Measurements from ENCODE around the gene SF3A1. TPM values are rescaled to one million over a fixed set of nuclear protein-coding genes. Genes with fewer than 3 reads are reported as not detected.

The SF3A1 gene
- total and polyA plus RNA-seq, 2 of the 13 experiments (the other 11 are each of a cell fraction or from before 2014, with no cell fraction given) = 10.0 to 22.0 TPM

GRCh38 chr22:30306627-30307011, 50.1 kb downstream of the SF3A1 start (continued):
- no peak for TF ChIP-seq PTBP1 (IDR thresholded peaks at IDR 0.05; ENCODE audit: low read depth, low read length, poor library complexity, severe bottlenecking)

- FAIRE-seq (no peak), ATAC-seq (no peak), DNase-seq (ENCODE audit: low spot score) (no peak)
- intact Hi-C loops (cut with micrococcal nuclease; ENCODE audit: unreplicated experiment) = no loop called here
- Histone ChIP-seq H3K4me2 (ENCODE audit: low read depth, low read length) (no peak overlapping the region), H3K27me3 (ENCODE audit: control insufficient read depth in 1 of 2, insufficient read depth in 2 of 2, low read length in 2 of 2) (no peaks in the 10 kb centered on the region), H4K20me1 (ENCODE audit: insufficient read depth, low read length) (no peaks in the 10 kb centered on the region), H2AFZ (ENCODE audit: low read length) (no peak overlapping the region), H3K4me3 (replicated peaks in 1 of 3; ENCODE audit: insufficient read depth in 1 of 3, low read depth in 2 of 3, low read length in 3 of 3) (no peak overlapping the region), H3K4me1 (ENCODE audit: insufficient read depth, low read length) (peaks cover 5% of the 10 kb centered on the region; the same call in 1 of the 2 replicates), H3K79me2 (ENCODE audit: insufficient read depth, low read length) (no peaks in the 10 kb centered on the region), H3K27ac (ENCODE audit: extremely low read length, insufficient read depth, low read length) (no peak overlapping the region), H3K36me3 (replicated peaks in 1 of 2; ENCODE audit: control insufficient read depth in 1 of 2, insufficient read depth in 2 of 2, low read length in 2 of 2) (peaks cover 3 to 8% of the 10 kb centered on the region in 2 experiments; a peak in 2 of 5 replicates), H3K9ac (ENCODE audit: insufficient read depth, low read depth, low read length) (no peak overlapping the region), H3K9me3 (ENCODE audit: low read length) (no peaks in the 10 kb centered on the region)
- POLR2A ChIA-PET = no interaction called here
- BruUV-seq (replicated peaks) = no TSS peak
- 85% methylated on average over 3 of the region's 3 CpGs for WGBS (ENCODE audit: low lambda C conversion rate)
- in situ Hi-C loops (cut with HindIII; ENCODE audit: extremely low pct_ligation_motif_present, low pct_unique_long_range_greater_than_20kb) = no loop called here
- peak; percentile 86 for TF ChIP-seq ZNF629 (CRISPR knock-in tag; conservative IDR thresholded peaks at IDR 0.05)
- TF ChIP-seq REPIN1 (CRISPR knock-in tag; IDR thresholded peaks at IDR 0.05; ENCODE audit: borderline replicate concordance, low read depth) = no peak
- 0 out of 2 replicates have a peak, but pooled peaks have one; percentile 30 for TF ChIP-seq GZF1 (CRISPR knock-in tag; IDR thresholded peaks at IDR 0.05)
- TF ChIP-seq U2AF1 (optimal IDR thresholded peaks at IDR 0.05; ENCODE audit: low read depth, low read length) = no peak
- CTCF ChIA-PET (ENCODE audit: low intra/inter-chr PET ratio, low total read pairs) = no interaction called here
These were observed 50.6 kb downstream of the SF3A1 start for GRCh38 chr22:30305906-30306626.

DNA sequence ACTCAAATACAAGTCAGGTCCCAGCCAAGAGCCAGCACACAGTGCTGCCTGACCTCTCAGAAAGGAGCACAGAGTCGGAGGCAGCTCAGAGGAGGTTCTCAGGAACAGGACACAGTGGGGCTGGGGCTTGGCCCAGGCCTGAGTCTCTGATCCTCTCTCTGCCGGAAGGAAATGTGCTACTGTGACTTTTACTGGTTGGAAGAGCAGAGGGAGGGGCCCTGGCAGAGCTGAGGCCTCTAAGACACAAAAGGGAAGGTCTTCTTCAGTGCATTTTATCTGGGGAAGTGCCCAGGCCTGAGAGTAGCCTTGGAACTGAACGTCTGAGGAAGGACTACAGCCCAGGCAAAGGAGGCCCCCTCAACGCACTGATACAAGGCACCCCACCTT, 51.2 kb downstream of the SF3A1 start:
- no peak for FAIRE-seq
- ATAC-seq = no peak
- CTCF ChIA-PET (ENCODE audit: low intra/inter-chr PET ratio, low total read pairs) = no interaction called here
- in situ Hi-C loops (cut with HindIII; ENCODE audit: extremely low pct_ligation_motif_present, low pct_unique_long_range_greater_than_20kb) = no loop called here
- Histone ChIP-seq H3K4me3 (replicated peaks in 1 of 3; ENCODE audit: insufficient read depth in 1 of 3, low read depth in 2 of 3, low read length in 3 of 3) (no peak overlapping the region), H3K27ac (ENCODE audit: extremely low read length, insufficient read depth, low read length) (no peak overlapping the region), H3K4me1 (ENCODE audit: insufficient read depth, low read length) (peaks cover 5% of the 10 kb centered on the region; the same call in 1 of the 2 replicates), H2AFZ (ENCODE audit: low read length) (no peak overlapping the region), H3K36me3 (replicated peaks in 1 of 2; ENCODE audit: control insufficient read depth in 1 of 2, insufficient read depth in 2 of 2, low read length in 2 of 2) (peaks cover 3 to 9% of the 10 kb centered on the region in 2 experiments; a peak in 3 of 5 replicates), H3K4me2 (ENCODE audit: low read depth, low read length) (no peak overlapping the region), H3K79me2 (ENCODE audit: insufficient read depth, low read length) (no peaks in the 10 kb centered on the region), H3K9ac (ENCODE audit: insufficient read depth, low read depth, low read length) (no peak overlapping the region), H4K20me1 (ENCODE audit: insufficient read depth, low read length) (no peaks in the 10 kb centered on the region), H3K27me3 (ENCODE audit: control insufficient read depth in 1 of 2, insufficient read depth in 2 of 2, low read length in 2 of 2) (no peaks in the 10 kb centered on the region), H3K9me3 (ENCODE audit: low read length) (no peaks in the 10 kb centered on the region)
- no peak for DNase-seq (ENCODE audit: low spot score)
- intact Hi-C loops (cut with micrococcal nuclease; ENCODE audit: unreplicated experiment) = no loop called here
- WGBS (ENCODE audit: low lambda C conversion rate) = 80% methylated on average over 4 of the region's 4 CpGs
- BruUV-seq (replicated peaks) = no TSS peak
- POLR2A ChIA-PET = no interaction called here
- TF ChIP-seq JUND (CRISPR knock-in tag; IDR thresholded peaks at IDR 0.05) = no peak
- no peak for TF ChIP-seq MIER3 (CRISPR knock-in tag; IDR thresholded peaks at IDR 0.05; ENCODE audit: borderline replicate concordance)
- TF ChIP-seq, protein P1, sequence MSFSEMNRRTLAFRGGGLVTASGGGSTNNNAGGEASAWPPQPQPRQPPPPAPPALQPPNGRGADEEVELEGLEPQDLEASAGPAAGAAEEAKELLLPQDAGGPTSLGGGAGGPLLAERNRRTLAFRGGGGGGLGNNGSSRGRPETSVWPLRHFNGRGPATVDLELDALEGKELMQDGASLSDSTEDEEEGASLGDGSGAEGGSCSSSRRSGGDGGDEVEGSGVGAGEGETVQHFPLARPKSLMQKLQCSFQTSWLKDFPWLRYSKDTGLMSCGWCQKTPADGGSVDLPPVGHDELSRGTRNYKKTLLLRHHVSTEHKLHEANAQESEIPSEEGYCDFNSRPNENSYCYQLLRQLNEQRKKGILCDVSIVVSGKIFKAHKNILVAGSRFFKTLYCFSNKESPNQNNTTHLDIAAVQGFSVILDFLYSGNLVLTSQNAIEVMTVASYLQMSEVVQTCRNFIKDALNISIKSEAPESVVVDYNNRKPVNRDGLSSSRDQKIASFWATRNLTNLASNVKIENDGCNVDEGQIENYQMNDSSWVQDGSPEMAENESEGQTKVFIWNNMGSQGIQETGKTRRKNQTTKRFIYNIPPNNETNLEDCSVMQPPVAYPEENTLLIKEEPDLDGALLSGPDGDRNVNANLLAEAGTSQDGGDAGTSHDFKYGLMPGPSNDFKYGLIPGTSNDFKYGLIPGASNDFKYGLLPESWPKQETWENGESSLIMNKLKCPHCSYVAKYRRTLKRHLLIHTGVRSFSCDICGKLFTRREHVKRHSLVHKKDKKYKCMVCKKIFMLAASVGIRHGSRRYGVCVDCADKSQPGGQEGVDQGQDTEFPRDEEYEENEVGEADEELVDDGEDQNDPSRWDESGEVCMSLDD (CRISPR knock-in tag; IDR thresholded peaks at IDR 0.05; ENCODE audit: borderline replicate concordance) = no peak
- TF ChIP-seq ZNF326 (CRISPR knock-in tag; IDR thresholded peaks at IDR 0.05; ENCODE audit: borderline replicate concordance) = no peak
